ENCODE results near the gene TBC1D14.

GRCh38 chr4:6900181-6900812 is 9.3 kb upstream of the TBC1D14 start:
- TF ChIP-seq CTCF (conservative IDR thresholded peaks at IDR 0.05; ENCODE audit: low read length) (no peak), EZH2phosphoT487 (IDR thresholded peaks at IDR 0.05; ENCODE audit: borderline replicate concordance, low read depth, low read length) (no peak)
